CD4-positive, alpha-beta T cell treated with Interleukin-17A for 1 hour (primary cell): ENCODE data around the gene BOK.

Experiments
- DNase-seq: peaks from one replicate; pipeline ENCODE4 v3.0.0-alpha.2; 2020

Gene BOK

GRCh38 chr2:241607162-241607885 is 48.8 kb downstream of the BOK start:
- DNase-seq, result no peak

- DNase-seq, result no peak
These were observed 50.3 kb downstream of the BOK start for GRCh38 chr2:241608881-241609280.

GRCh38 chr2:241609859-241610793 is 51.6 kb downstream of the BOK start:
- peak; percentile 92 for DNase-seq

GRCh38 chr2:241611062-241611461 is 52.5 kb downstream of the BOK start:
- no peak for DNase-seq

GRCh38 chr2:241612156-241613016 is 53.8 kb downstream of the BOK start:
- no peak for DNase-seq

GRCh38 chr2:241613017-241613780 is 54.7 kb downstream of the BOK start:
- DNase-seq, result no peak

GRCh38 chr2:241615041-241615440 is 56.5 kb downstream of the BOK start:
- no peak for DNase-seq

GRCh38 chr2:241615522-241616052 is 57.0 kb downstream of the BOK start:
- DNase-seq, result no peak

- no peak for DNase-seq
These were observed 57.9 kb downstream of the BOK start for GRCh38 chr2:241616168-241617125.

- peak; percentile 73 for DNase-seq
These were observed 59.0 kb downstream of the BOK start for GRCh38 chr2:241617431-241618154.

GRCh38 chr2:241618296-241618805 is 59.8 kb downstream of the BOK start:
- no peak for DNase-seq

GRCh38 chr2:241618829-241619228 is 60.3 kb downstream of the BOK start:
- DNase-seq, result no peak

GRCh38 chr2:241619597-241620418 is 61.3 kb downstream of the BOK start:
- no peak for DNase-seq

- no peak for DNase-seq
These were observed 61.8 kb downstream of the BOK start for GRCh38 chr2:241620419-241620769.
